Mesenchymal stem cell (in vitro differentiated cells and primary cell): ENCODE measurements around the gene MARK3.

Source experiments
- DNase-seq: peaks from one replicate; pipeline ENCODE4 v3.0.0-alpha.2; 2013
- H2AFZ ChIP-seq: one replicate; pipeline ENCODE4 v1.6.1; 2013; ENCODE audit warnings: low read depth, mild to moderate bottlenecking, control low read depth, inconsistent platforms, low read length, moderate library complexity
- H2AK5ac ChIP-seq: 2 replicates; pipeline ENCODE4 v1.6.1; 2013; ENCODE audit warnings: low read length, moderate library complexity, mild to moderate bottlenecking, inconsistent platforms; ENCODE audit not compliant: severe bottlenecking
- H2BK120ac ChIP-seq: one replicate; pipeline ENCODE4 v1.6.1; 2013; ENCODE audit warnings: low read depth, mild to moderate bottlenecking, inconsistent platforms, low read length, moderate library complexity
- H2BK12ac ChIP-seq, 2 experiments: one replicate each; pipeline ENCODE4 v1.6.1; 2013; ENCODE audit warnings: inconsistent platforms in 2 of 2, low read length in 2 of 2, mild to moderate bottlenecking in 2 of 2, moderate library complexity in 2 of 2, control low read depth in 1 of 2
- H2BK15ac ChIP-seq: one replicate; pipeline ENCODE4 v1.6.1; 2013; ENCODE audit warnings: mild to moderate bottlenecking, low read depth, inconsistent platforms; ENCODE audit not compliant: poor library complexity, severe bottlenecking
- H2BK5ac ChIP-seq: 2 replicates; pipeline ENCODE4 v1.6.1; 2013; ENCODE audit warnings: low read depth, mild to moderate bottlenecking, low read length, control low read depth, inconsistent platforms; ENCODE audit not compliant: poor library complexity, severe bottlenecking
- H3K14ac ChIP-seq, 2 experiments: one replicate each; pipeline ENCODE4 v1.6.1; 2013; ENCODE audit warnings: inconsistent platforms in 2 of 2, low read length in 2 of 2, control low read depth in 1 of 2, mild to moderate bottlenecking in 1 of 2, moderate library complexity in 1 of 2
- H3K18ac ChIP-seq, 2 experiments: one replicate each; pipeline ENCODE4 v1.6.1; 2013; ENCODE audit warnings: inconsistent platforms in 2 of 2, low read length in 2 of 2, control low read depth in 1 of 2, low read depth in 1 of 2, mild to moderate bottlenecking in 1 of 2
- H3K23ac ChIP-seq, 2 experiments: one replicate each; pipeline ENCODE4 v1.6.1; 2013; ENCODE audit warnings: inconsistent platforms in 2 of 2, low read length in 2 of 2, mild to moderate bottlenecking in 2 of 2, moderate library complexity in 2 of 2, control low read depth in 1 of 2
- H3K27ac ChIP-seq: 2 replicates; pipeline ENCODE4 v1.5.1; 2013; ENCODE audit warnings: mild to moderate bottlenecking, moderate library complexity, low read length, control low read depth, inconsistent platforms; ENCODE audit not compliant: poor library complexity, severe bottlenecking
- H3K27me3 ChIP-seq, 2 experiments: 2 replicates each; pipeline versions ENCODE4 v1.6.1 to v1.7.0; 2013; ENCODE audit warnings: low read length in 2 of 2, mild to moderate bottlenecking in 2 of 2, moderate library complexity in 2 of 2, control low read depth in 1 of 2, inconsistent platforms in 1 of 2; ENCODE audit not compliant: control insufficient read depth in 1 of 2, insufficient read depth in 1 of 2
- H3K36me3 ChIP-seq, 2 experiments: 2 replicates each; pipeline versions ENCODE4 v1.6.1 to v1.7.0; 2013; ENCODE audit warnings: low read length in 2 of 2, control low read depth in 1 of 2, inconsistent platforms in 1 of 2, low read depth in 1 of 2, mild to moderate bottlenecking in 1 of 2; ENCODE audit not compliant: insufficient read depth in 2 of 2, control insufficient read depth in 1 of 2
- H3K4ac ChIP-seq, 2 experiments: one replicate each; pipeline ENCODE4 v1.6.1; 2013; ENCODE audit warnings: inconsistent platforms in 2 of 2, low read length in 2 of 2, mild to moderate bottlenecking in 2 of 2, moderate library complexity in 2 of 2, control low read depth in 1 of 2, low read depth in 1 of 2
- H3K4me1 ChIP-seq: 2 replicates; pipeline ENCODE4 v1.6.1; 2013; ENCODE audit warnings: low read depth, low read length, control low read depth; ENCODE audit not compliant: control insufficient read depth, insufficient read depth
- H3K4me2 ChIP-seq: 2 replicates; pipeline ENCODE4 v1.6.1; 2013; ENCODE audit warnings: low read length, mild to moderate bottlenecking, inconsistent platforms; ENCODE audit not compliant: poor library complexity, severe bottlenecking
- H3K4me3 ChIP-seq, 2 experiments: 2 replicates each; pipeline versions ENCODE4 v1.5.1 to v1.7.0; 2013; ENCODE audit warnings: low read length in 2 of 2, mild to moderate bottlenecking in 2 of 2, control low read depth in 1 of 2, low read depth in 1 of 2; ENCODE audit not compliant: insufficient read depth in 1 of 2
- H3K79me1 ChIP-seq: replicated peaks from 2 replicates; pipeline ENCODE4 v1.6.1; 2013; ENCODE audit warnings: mild to moderate bottlenecking, control low read depth, low read length, inconsistent platforms; ENCODE audit not compliant: poor library complexity, severe bottlenecking
- H3K9ac ChIP-seq: 2 replicates; pipeline ENCODE4 v1.7.0; 2013; ENCODE audit warnings: mild to moderate bottlenecking, low read length, moderate library complexity
- H3K9me3 ChIP-seq: 2 replicates; pipeline ENCODE4 v1.7.0; 2013; ENCODE audit warnings: mild to moderate bottlenecking, low read length; ENCODE audit not compliant: control insufficient read depth
- H4K8ac ChIP-seq: one replicate; pipeline ENCODE4 v1.6.1; 2013; ENCODE audit warnings: inconsistent platforms, mild to moderate bottlenecking, low read length, moderate library complexity
- H4K91ac ChIP-seq: one replicate; pipeline ENCODE4 v1.6.1; 2013; ENCODE audit warnings: mild to moderate bottlenecking, low read length, inconsistent platforms
- WGBS: methylation state at CpG from one replicate; pipeline ENCODE4 v1.1.7; 2013; ENCODE audit warnings: mixed read lengths; 5-methylcytosine and 5-hydroxymethylcytosine counted together

The MARK3 gene

DNA sequence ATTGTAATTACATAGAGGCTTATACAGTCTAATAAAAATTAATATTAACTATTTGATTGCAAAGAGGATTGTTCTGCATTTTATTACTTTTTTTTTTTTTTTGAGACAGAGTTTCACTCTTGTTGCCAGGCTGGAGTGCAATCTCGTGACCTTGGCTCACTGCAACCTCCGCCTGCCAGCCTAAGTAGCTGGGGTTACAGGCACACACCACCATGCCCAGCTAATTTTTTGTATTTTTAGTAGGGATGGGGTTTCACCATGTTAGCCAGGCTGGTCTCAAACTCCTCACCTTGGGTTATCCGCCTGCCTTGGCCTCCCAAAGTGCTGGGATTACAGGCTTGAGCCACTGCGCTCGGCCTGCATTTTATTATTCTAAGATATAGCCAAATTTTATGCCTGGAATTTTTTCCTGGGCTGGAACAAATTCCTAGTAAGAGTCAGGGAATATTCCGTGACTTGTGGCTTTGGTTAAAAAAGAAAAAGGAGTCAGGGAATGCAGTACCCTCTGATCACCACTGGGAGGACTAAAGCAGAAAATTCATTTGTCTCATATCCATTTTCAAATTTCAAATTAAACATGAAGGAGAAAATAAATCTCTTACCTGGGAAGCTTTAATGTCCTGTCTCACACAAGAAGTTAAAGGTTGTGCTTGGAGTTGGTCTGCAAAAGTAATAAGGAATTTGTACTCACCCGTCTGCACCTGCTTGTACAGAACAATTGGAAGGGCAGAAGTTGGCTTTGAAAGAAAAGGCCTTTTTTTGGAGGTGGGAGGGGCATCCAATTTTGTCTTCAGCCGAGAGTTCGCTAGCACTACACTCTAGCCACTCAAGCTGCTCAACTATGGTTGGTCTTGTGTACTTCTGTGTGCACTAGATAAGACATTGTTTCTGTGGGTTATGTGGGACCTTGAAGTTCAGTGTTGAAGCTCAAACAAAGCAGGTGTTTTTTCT lies 8.7 kb downstream of the MARK3 start:
- peaks cover 8% of the 10 kb centered on the region for H3K4me1 ChIP-seq
- H2AK5ac ChIP-seq, result no peak overlapping the region
- H3K9ac ChIP-seq, result peak overlapping the region; percentile 71
- no peak overlapping the region for H3K4me2 ChIP-seq
- H2BK120ac ChIP-seq, result no peak overlapping the region
- DNase-seq, result peak; percentile 61
- H3K14ac ChIP-seq, result no peak overlapping the region
- H3K79me1 ChIP-seq, result no peaks in the 10 kb centered on the region
- no peak overlapping the region for H3K18ac ChIP-seq
- H3K4me3 ChIP-seq, result peak overlapping the region in 1 of 2 experiments; percentile 19
- H3K36me3 ChIP-seq, result no peaks in the 10 kb centered on the region
- WGBS, result 75% methylated on average over 8 of the region's 9 CpGs
- H4K91ac ChIP-seq, result no peak overlapping the region
- no peak overlapping the region for H3K23ac ChIP-seq
- no peak overlapping the region for H2BK12ac ChIP-seq
- H2BK5ac ChIP-seq, result no peak overlapping the region
- H2BK15ac ChIP-seq, result no peak overlapping the region
- H3K27ac ChIP-seq, result no peak overlapping the region
- no peaks in the 10 kb centered on the region for H3K9me3 ChIP-seq
- H4K8ac ChIP-seq, result no peak overlapping the region
- no peaks in the 10 kb centered on the region for H3K27me3 ChIP-seq
- no peak overlapping the region for H3K4ac ChIP-seq
- H2AFZ ChIP-seq, result no peak overlapping the region

DNA sequence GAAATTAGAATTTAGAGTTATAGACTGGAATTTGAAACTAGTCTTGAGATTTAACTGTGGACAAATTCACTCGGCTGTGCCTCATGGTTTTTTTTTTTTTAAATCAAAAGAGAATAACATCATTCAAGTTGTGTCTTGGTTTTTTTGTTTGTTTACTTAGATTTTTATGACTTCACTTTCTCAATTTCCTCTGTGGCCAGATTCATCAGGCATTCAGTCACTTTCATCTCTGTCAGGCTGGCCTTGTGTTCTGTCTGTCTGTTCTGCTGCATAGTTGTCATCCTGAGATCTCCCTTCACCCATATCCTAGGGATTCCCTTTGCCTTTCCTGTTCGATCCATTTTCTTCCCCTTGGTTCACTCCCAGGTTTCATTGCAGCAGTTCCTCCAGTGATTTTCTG lies 10.0 kb downstream of the MARK3 start:
- Histone ChIP-seq H3K14ac (no peak overlapping the region), H2AFZ (no peak overlapping the region), H3K9me3 (no peaks in the 10 kb centered on the region), H3K23ac (no peak overlapping the region), H3K4ac (no peak overlapping the region), H3K4me3 (peak overlapping the region in 1 of 2 experiments; percentile 17), H3K4me1 (peaks cover 8% of the 10 kb centered on the region), H2AK5ac (no peak overlapping the region), H3K9ac (peak overlapping the region; percentile 25), H3K27ac (no peak overlapping the region), H2BK12ac (no peak overlapping the region), H2BK15ac (no peak overlapping the region), H2BK120ac (no peak overlapping the region), H3K79me1 (no peaks in the 10 kb centered on the region), H3K27me3 (no peaks in the 10 kb centered on the region), H4K8ac (no peak overlapping the region), H3K36me3 (no peaks in the 10 kb centered on the region), H3K4me2 (no peak overlapping the region), H4K91ac (no peak overlapping the region), H2BK5ac (no peak overlapping the region), H3K18ac (no peak overlapping the region)
- DNase-seq, result peak; percentile 76
- WGBS, result 0% methylated on average over 1 of the region's 2 CpGs

DNA sequence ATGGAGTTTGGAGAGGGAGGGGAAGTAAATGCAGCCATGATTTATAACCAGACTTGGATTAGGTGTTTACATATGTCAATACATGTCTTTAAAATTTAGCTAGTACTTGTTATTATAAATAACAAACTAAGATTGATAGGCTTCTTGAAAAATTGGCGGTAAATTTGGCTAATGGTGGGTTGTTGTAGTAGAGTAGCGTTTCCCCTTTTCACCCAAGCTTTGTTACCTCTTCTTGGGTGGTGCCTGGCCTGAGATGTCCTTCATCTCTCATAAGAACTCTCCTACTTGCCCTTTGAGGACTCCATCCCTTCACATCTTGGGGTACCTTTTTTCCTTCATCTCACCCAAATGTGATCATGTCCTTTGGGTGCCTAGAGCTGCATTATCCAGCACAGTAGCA lies 11.2 kb downstream of the MARK3 start:
- H3K9me3 ChIP-seq, result no peaks in the 10 kb centered on the region
- no peak overlapping the region for H3K23ac ChIP-seq
- no peak overlapping the region for H2BK5ac ChIP-seq
- H3K79me1 ChIP-seq, result no peaks in the 10 kb centered on the region
- DNase-seq, result no peak
- no peak overlapping the region for H4K91ac ChIP-seq
- no peak overlapping the region for H3K4ac ChIP-seq
- no peak overlapping the region for H3K4me3 ChIP-seq
- H3K14ac ChIP-seq, result no peak overlapping the region
- H2AFZ ChIP-seq, result no peak overlapping the region
- H2BK15ac ChIP-seq, result no peak overlapping the region
- no peak overlapping the region for H3K27ac ChIP-seq
- H3K4me2 ChIP-seq, result no peak overlapping the region
- no peak overlapping the region for H4K8ac ChIP-seq
- H3K4me1 ChIP-seq, result peaks cover 11% of the 10 kb centered on the region
- no peak overlapping the region for H3K18ac ChIP-seq
- no peaks in the 10 kb centered on the region for H3K36me3 ChIP-seq
- peak overlapping the region; percentile 25 for H3K9ac ChIP-seq
- H2BK120ac ChIP-seq, result no peak overlapping the region
- no peak overlapping the region for H2BK12ac ChIP-seq
- no peak overlapping the region for H2AK5ac ChIP-seq
- no peaks in the 10 kb centered on the region for H3K27me3 ChIP-seq
- 100% methylated on average over 1 of the region's 2 CpGs for WGBS

DNA sequence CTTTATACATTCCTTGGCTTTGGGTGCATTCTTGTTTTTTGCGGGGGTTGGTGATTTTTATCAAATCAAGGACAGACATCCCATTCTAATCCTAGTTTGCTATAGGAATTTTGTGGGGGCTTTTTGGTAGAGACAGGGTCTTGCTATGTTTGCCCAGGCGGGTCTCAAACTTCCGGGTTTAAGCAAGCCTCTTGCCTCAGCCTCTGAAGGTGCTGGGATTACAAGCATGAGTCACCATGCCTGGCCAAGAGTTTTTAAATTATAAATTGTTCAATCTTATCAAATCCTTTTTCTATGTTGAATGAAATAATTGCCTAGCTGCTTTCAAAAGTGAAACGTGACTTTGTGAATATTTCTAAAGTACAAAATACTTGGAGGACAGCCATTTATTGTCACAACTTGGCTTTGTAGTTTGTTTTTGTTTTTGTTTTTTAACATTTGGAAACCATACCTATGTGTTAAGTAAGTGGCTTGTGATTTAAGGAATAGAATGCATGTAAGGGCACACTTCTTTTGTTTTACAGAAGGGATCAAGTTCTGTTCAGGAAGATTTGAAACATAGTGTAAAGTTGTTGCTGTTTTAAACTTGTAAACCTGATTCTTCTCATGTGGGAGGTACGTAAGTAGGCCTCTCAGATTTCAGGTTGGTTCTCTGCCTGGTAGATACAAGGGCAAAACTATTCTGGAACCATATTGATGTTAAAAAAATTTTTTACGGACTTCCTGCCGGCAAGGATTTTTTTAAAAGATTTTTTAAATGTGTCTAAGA lies 13.4 kb downstream of the MARK3 start:
- no peak overlapping the region for H2BK15ac ChIP-seq
- no peak overlapping the region for H2BK5ac ChIP-seq
- H3K4me2 ChIP-seq, result no peak overlapping the region
- H2BK120ac ChIP-seq, result no peak overlapping the region
- no peak overlapping the region for H4K8ac ChIP-seq
- no peaks in the 10 kb centered on the region for H3K79me1 ChIP-seq
- H3K9me3 ChIP-seq, result no peaks in the 10 kb centered on the region
- H3K9ac ChIP-seq, result peak overlapping the region; percentile 42
- H3K27me3 ChIP-seq, result no peaks in the 10 kb centered on the region
- WGBS, result 95% methylated on average over 3 of the region's 7 CpGs
- no peak overlapping the region for H2AFZ ChIP-seq
- H3K4me1 ChIP-seq, result peaks cover 8% of the 10 kb centered on the region
- no peak overlapping the region for H2AK5ac ChIP-seq
- no peak overlapping the region for H3K14ac ChIP-seq
- no peak overlapping the region for H3K4ac ChIP-seq
- H3K36me3 ChIP-seq, result no peaks in the 10 kb centered on the region
- DNase-seq, result peak; percentile 65
- no peak overlapping the region for H4K91ac ChIP-seq
- H3K18ac ChIP-seq, result no peak overlapping the region
- no peak overlapping the region for H2BK12ac ChIP-seq
- H3K27ac ChIP-seq, result peak overlapping the region; percentile 23
- no peak overlapping the region for H3K4me3 ChIP-seq
- H3K23ac ChIP-seq, result no peak overlapping the region
